Ovary (tissue), 9 donors: ENCODE results near the gene PRMT1. TPM values are rescaled to one million over a fixed set of nuclear protein-coding genes. Genes with fewer than 3 reads are reported as not detected.
A peak's percentile ranks its signal among the peaks of the same experiment; 100 is the strongest.

Source experiments
- DNase-seq, 5 donors: peaks; one replicate each; pipeline ENCODE4 v3.0.0-alpha.2; 2019 to 2020
- H3K27ac ChIP-seq, 2 donors: fragments of 200-600 bp; one replicate each; pipeline versions ENCODE4 v1.5.1 to v1.8.0; 2019 to 2022
- H3K27me3 ChIP-seq: fragments of 200-600 bp; one replicate; pipeline ENCODE4 v1.8.0; 2022
- H3K36me3 ChIP-seq: fragments of 200-600 bp; sonication (generic); one replicate; pipeline ENCODE4 v1.5.1; 2019
- H3K4me1 ChIP-seq: one replicate; pipeline ENCODE4 v1.8.1; 2013; ENCODE audit warnings: mild to moderate bottlenecking, moderate library complexity; ENCODE audit not compliant: insufficient read depth
- H3K4me3 ChIP-seq: fragments of 200-600 bp; sonication (generic); one replicate; pipeline ENCODE4 v1.5.1; 2017
- H3K9me3 ChIP-seq, 2 donors: fragments of 200-600 bp in 1 of 2; sonication (generic) in 1 of 2; one replicate each; pipeline versions ENCODE4 v1.5.1 to v1.8.1; 2013 to 2019; ENCODE audit warnings: mild to moderate bottlenecking in 1 of 2, moderate library complexity in 1 of 2
- EP300 ChIP-seq: sonication (generic); formaldehyde crosslinking; IDR thresholded peaks from one replicate; pipeline ENCODE4 v1.6.1; 2017; ENCODE audit warnings: antibody characterized with exemption
- POLR2A ChIP-seq: fragments of 450-650 bp; IDR thresholded peaks from one replicate; pipeline ENCODE4 v1.6.1; 2017; ENCODE audit warnings: antibody characterized with exemption, mild to moderate bottlenecking, moderate library complexity
- WGBS, 3 donors: extraction: QIAGEN DNeasy Blood & Tissue Kit in 1 of 3; methylation state at CpG; one replicate each; pipeline versions ENCODE4 v1.1.5 to v1.1.7; 2013 to 2017; 5-methylcytosine and 5-hydroxymethylcytosine counted together
- intact Hi-C, 4 donors: fragments of 100-400 bp; cut with DNase I; formaldehyde crosslinking; loops; one replicate each; pipeline versions ENCODE4 v1.11.0 to v1.15.1; 2022 to 2023
- polyA plus RNA-seq, 2 donors: library from polyadenylated mRNA; stranded (reverse); fragments of 200-250 nt in 1 of 2; fragments of 350-450 nt in 1 of 2; fragmentation: Illumina TruSeq in 1 of 2; extraction: RNeasy Lipid Tissue Mini Kit (QIAGEN cat#74804) in 1 of 2; gene quantifications; one replicate each; pipeline ENCODE4 v1.2.3, GENCODE V29; 2013 to 2014
- total RNA-seq, 7 donors: library from RNA; depleted of rRNA in 2 of 7; stranded (reverse); fragments of >200 nt in 2 of 7; fragmentation: NEBNext Ultra II Directional in 3 of 7; extraction: Animal tissue kit (Norgen Biotek cat#: 25700) in 3 of 7; gene quantifications; one replicate each; pipeline versions ENCODE4 v1.1.0 to v1.2.4, GENCODE V29; 2016 to 2023
- TF ChIP-seq, protein P1 (sequence below), 3 donors: fragments of 450-650 bp in 2 of 3; fragments of 200-600 bp in 1 of 3; IDR thresholded peaks; one replicate each; pipeline versions ENCODE4 v1.5.1 to v1.8.0; 2016 to 2022; ENCODE audit warnings: antibody characterized with exemption in 3 of 3, mild to moderate bottlenecking in 1 of 3
- donor health status: DM: no; HTN: no; CAD: no; lungs with moderate emphysema.
- donor health status: DM: no; HTN: no; CAD: no.
- donor health status: Bipolar disorder and iron deficiency.
- donor health status: DM: yes; HTN: yes; CAD: no.
- donor health status: DM: no; HTN: no; CAD: no.
- donor health status: DM: yes; HTN: yes; CAD: no.

The PRMT1 gene
- total and polyA plus RNA-seq, 9 donors: 57.1 to 182 (median 152) TPM

DNA sequence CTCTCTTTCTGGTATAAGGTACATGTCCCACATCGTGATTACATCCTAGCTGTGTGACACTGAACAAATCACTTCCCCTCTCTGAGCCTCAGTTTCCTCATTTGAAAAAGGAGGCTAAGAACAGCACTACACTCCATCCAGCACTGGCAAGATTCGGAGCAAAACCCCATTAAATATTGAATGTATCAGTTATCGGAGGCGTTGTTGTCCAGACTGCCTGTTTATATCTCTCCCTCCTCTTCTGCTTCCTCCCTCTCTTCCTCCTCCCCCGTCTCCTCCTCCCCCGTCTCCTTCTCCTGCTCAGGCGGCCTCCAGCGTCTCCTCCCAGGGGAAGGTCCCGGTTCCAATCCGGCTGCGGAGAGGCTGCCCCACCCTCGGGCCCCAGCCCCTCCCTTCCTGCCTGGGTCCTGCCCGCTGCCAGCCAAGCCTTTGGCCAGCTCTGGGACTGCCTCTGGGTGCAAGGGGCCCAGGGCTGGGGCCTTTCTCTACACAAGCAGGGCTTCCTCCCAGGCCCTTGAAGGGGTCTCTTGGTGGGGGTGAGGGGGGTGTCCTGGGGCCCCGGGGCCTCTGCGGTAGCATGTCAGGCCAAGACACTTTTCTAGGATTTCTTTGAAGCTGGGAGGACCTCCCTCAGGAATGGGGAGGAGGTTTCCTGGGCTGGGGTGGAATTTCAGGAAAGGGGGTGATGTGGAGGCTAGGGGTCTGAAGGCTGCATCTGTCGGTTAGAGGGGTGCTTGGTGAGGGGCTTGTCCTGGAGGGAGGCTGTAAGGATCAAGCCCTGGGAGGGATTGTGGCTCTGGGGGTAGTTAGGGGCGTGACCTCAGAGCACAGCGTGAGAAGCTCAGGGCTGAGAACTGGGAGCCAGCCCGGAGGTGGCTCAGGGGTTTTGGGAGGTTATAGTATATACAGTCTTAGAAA lies 39.0 kb upstream of the PRMT1 start:
- Histone ChIP-seq H3K36me3 (no peaks in the 10 kb centered on the region), H3K4me3 (peak overlapping the region; percentile 80), H3K9me3 (no peaks in the 10 kb centered on the region), H3K27me3 (no peaks in the 10 kb centered on the region), H3K4me1 (peaks cover 10% of the 10 kb centered on the region), H3K27ac (peak overlapping the region; percentile 42)
- 6 to 9% (median 8%) methylated on average over 19 of the region's 19 CpGs for WGBS, 3 donors
- DNase-seq: peak; percentile 75 to 83 (median 81)
- intact Hi-C loops: loop anchor here in 2 of 4 donors (2.0 to 5.0 kb wide), 2 partner anchors 46 to 47 kb away; partner anchors contain the start of gene PRR12 (in 2 of the 2)
- TF ChIP-seq, protein P1, sequence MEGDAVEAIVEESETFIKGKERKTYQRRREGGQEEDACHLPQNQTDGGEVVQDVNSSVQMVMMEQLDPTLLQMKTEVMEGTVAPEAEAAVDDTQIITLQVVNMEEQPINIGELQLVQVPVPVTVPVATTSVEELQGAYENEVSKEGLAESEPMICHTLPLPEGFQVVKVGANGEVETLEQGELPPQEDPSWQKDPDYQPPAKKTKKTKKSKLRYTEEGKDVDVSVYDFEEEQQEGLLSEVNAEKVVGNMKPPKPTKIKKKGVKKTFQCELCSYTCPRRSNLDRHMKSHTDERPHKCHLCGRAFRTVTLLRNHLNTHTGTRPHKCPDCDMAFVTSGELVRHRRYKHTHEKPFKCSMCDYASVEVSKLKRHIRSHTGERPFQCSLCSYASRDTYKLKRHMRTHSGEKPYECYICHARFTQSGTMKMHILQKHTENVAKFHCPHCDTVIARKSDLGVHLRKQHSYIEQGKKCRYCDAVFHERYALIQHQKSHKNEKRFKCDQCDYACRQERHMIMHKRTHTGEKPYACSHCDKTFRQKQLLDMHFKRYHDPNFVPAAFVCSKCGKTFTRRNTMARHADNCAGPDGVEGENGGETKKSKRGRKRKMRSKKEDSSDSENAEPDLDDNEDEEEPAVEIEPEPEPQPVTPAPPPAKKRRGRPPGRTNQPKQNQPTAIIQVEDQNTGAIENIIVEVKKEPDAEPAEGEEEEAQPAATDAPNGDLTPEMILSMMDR (IDR thresholded peaks at IDR 0.05): no peak
- TF ChIP-seq EP300 (no peak), POLR2A (no peak)

DNA sequence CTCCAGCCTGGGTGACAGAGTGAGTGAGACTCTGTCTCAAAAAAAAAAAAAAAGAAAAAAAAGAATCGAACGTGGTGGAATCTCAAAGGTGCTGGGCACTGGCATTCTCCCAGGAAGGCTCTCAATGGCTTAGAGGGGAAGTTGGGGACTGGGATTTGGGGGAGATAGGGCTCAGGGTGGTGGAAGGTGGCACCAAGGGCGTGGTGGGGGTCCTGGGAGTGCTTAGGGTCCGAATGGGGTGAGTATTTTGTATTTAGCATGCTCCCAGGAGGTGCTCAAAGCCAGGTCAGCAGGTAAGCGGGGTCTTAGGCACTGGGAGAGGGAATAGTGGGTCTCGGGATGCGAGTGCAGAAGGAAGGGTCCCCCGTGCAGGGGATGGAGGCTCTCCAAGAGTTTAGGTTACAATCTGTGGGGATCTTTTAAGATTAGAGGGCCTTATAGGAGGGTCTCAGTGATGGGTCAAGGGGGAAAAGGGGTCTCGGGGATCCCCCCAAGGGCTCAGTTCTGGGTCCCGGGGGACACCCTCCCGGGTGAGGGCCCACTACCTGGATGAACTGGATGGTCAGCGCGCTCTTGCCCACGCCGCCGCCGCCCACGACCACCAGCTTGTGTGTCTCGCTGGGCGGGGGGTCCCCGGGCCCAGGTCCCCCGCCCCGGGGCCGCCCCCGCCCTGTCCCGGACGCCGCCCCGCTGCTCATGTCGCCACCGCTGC lies 37.5 kb upstream of the PRMT1 start:
- 4 to 7% (median 5%) methylated on average over 23 to 31 of the region's 31 CpGs for WGBS, 3 donors
- peak in 4 of 5 donors; percentile 51 to 67 (median 64) for DNase-seq
- Histone ChIP-seq H3K9me3 (no peaks in the 10 kb centered on the region), H3K36me3 (no peaks in the 10 kb centered on the region), H3K4me1 (peaks cover 12% of the 10 kb centered on the region), H3K4me3 (peak overlapping the region; percentile 80), H3K27ac (peak overlapping the region; percentile 77 to 98), H3K27me3 (no peaks in the 10 kb centered on the region)
- intact Hi-C loops: loop anchor here in 2 of 4 donors (2.0 to 5.0 kb wide), 3 partner anchors 38 to 49 kb away; partner anchors contain the start of genes PRR12 (in 2 of the 2) and PRMT1 (in 1 of the 2)
- TF ChIP-seq EP300 (peak; percentile 23), POLR2A (peak; percentile 44)
- TF ChIP-seq, protein P1 (IDR thresholded peaks at IDR 0.05): no peak

DNA sequence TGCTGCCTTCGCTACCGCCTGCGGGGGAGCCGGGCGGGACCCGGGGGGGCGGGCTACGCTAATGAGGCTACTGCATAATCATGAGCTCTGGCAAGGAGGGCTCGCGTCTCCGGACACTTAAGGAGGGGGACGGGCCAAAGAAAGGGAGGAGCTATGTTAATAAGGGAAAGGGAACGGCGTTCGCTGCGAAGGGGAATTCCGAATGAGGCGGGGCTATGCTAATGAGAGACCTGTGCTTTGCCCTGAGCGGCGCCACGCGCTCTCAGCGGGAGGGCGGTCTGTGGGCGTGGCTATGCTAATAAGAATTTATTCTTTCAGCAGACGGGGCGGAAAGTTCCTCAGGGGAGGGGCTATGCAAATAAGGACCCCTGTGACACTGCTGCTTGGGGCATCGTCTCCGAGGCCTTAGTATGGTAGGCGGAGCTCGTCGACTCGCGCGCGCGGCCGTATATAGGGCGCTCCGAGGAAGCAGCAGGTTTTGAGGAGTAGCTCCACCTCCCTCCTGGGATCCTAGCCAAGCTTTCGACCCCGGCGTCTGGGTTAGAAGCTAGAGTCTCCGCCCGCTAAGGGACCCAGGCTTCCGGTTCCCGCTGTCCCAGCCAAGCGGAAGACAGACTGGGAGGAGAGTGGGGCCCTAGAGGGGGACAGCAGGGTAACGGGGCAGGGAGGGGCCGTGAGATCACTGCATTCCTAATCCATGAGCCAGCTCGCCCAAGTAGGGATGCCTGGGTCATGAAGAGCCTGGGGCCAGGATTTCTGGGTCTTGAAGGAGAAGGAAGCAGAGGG lies 36.8 kb upstream of the PRMT1 start, which contains the start of gene RRAS:
RRAS (minus strand) TSS at position 31 of the 786 bp plus-strand sequence. CDS start 45 bp downstream, outside the sequence.
- H3K4me3 ChIP-seq: peak within 1 kb of the TSS; percentile 80
- no peaks in the 10 kb centered on the region for H3K9me3 ChIP-seq
- 0 to 1% (median 0%) methylated on average over 43 to 51 of the region's 51 CpGs for WGBS, 3 donors
- H3K27me3 ChIP-seq: no peaks in the 10 kb centered on the region
- DNase-seq: peak; percentile 98 to 100 (median 99)
- intact Hi-C loops: loop anchor here in 1 of 4 donors (5.0 kb wide), 1 partner anchor 37 kb away; the partner anchor contains the start of gene PRMT1
- peak within 1 kb of the TSS; percentile 98 to 100 for H3K27ac ChIP-seq
- H3K36me3 ChIP-seq: no peaks in the 10 kb centered on the region
- H3K4me1 ChIP-seq: peaks cover 12% of the 10 kb centered on the region
- TF ChIP-seq POLR2A (peak; percentile 97), EP300 (peak; percentile 81)
- TF ChIP-seq, protein P1 (IDR thresholded peaks at IDR 0.05): no peak
